GM20431 (cell line): Measurements from ENCODE around the gene CSPG5.

Experiments
- in situ Hi-C: fragments of 300-500 bp; cut with MseI, MboI; formaldehyde crosslinking; loops from one replicate; pipeline ENCODE4 v1.15.0; 2020; ENCODE audit warnings: low sequenced_read_pairs; ENCODE audit not compliant: unreplicated experiment

The CSPG5 gene

GRCh38 chr3:47542471-47543173, 36.0 kb downstream of the CSPG5 start:
- in situ Hi-C loops = no loop called here

- in situ Hi-C loops = no loop called here
Observed at GRCh38 chr3:47541583-47542108, 37.0 kb downstream of the CSPG5 start.

DNA sequence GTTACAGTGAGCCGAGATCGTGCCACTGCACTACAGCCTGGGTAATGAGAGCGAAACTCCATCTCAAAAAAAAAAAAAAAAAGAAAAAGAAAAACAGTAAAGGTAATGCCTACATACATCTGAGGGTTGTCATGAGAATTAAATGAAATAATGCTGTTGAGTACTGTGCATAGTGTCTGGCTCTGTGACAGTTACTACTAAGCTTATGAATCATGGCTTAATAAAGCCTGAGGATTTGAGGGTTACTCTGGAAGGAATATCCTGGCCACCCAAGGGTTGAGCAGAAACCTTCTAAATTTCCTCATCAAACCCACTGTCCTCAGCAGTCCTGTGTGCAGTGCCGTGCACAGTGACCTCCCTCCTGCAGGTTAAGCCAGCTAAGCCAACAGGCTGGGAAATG, 38.4 kb downstream of the CSPG5 start:
- in situ Hi-C loops = no loop called here

DNA sequence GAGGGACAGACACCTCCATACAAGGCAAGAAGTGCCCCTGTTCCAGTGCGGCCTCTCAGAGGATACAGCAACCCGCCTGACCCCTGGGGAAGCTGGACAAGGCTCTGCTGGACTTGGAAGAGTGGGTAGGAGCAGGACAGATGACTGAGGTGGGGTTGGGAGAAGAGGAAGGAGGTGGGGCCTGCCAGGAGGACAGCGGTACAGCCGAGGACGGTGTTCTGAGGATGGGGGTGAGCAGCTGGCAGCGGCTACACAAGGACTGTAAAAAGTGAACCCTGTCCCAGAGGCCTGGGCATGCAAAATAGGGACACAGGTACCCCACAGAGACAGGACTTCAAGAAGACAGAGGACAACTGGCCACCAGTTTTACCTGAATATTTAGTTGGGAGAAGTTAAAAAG, 41.7 kb downstream of the CSPG5 start:
- in situ Hi-C loops = no loop called here

- in situ Hi-C loops = no loop called here
Observed at GRCh38 chr3:47536221-47536891, 42.3 kb downstream of the CSPG5 start.

DNA sequence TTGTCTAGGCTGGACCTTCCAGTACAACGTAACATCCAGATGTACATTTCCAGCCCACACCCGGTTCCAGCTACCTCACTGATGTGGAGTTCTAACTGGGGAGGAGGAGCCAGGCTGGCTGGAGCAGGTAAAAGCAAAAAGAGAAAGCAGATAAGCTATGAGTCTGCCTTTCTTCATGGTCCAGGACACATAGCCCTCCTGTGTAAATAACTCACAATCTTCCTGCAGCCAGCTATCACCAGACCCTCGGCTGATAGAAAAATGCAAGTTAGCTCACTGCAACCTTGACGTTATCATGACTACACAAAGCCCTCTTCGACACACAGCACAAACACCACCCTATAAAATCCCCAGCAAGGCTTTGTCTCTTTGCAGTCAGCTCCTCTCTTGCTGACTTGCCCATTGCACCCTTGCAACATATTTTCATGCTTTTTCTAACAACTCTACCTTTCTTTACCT, 44.6 kb downstream of the CSPG5 start:
- in situ Hi-C loops = no loop called here

DNA sequence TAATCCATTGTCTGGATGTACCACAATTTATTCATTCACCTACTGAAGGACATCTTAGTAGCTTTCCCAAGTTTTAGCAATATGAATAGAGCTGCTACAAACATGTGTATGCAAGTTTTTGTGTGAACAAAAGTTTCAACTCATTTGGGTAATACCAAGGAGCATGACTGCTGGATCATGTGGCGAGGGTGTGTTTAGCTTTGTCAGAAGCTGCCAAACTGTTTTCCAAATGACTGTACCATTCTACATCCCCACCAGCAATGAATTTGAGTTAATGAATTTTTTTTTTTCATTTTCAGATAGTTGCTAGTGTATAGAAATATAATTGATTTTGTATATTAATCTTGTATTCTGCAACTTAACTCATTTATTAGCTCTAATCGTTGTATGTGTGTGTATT, 45.2 kb downstream of the CSPG5 start:
- in situ Hi-C loops = no loop called here

- in situ Hi-C loops = loop anchor here (10.0 kb wide), 1 partner anchor 267 kb away; no protein-coding TSS in a partner anchor
Observed at GRCh38 chr3:47527952-47528725, 50.5 kb downstream of the CSPG5 start.

- in situ Hi-C loops = loop anchor here (10.0 kb wide), 1 partner anchor 269 kb away; no protein-coding TSS in a partner anchor
Observed at GRCh38 chr3:47525617-47526016, 53.0 kb downstream of the CSPG5 start.

DNA sequence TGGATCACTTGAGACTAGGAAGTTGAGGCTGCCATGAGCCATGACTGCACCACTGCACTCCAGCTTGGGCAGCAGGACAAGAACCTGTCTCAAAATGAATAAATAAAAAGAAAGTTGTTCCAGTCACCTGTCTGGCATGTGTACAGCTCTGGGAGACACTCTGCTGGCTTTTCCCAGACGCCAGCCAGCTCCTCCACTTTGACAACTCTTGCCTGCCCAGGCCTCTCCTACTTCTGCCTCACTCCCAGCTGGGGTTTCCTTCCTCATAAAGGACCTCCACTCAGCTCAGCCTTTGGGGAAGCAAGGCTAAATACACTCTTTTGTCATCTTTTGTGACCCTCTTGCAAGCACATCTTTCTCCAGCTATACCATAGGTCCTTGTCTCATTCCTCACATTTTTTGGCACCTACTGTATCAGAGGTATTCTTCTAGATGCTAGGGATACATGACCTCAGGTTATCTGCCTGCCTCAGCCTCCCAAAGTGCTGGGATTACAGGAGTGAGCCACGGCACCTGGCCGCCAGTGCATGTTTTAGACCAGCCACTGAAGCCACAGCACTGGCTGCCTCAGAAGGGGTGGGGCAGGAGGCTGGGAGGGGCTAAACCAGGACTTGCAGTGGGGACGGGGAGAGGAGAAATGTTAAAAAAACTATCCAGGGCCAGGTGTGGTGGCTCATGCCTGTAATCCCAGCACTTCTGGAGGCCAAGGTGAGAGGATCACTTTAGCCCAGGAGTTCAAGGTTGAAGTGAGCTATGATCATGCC, 55.2 kb downstream of the CSPG5 start:
- in situ Hi-C loops = loop anchor here (10.0 to 25.0 kb wide), 2 partner anchors 271 to 639 kb away; no protein-coding TSS in a partner anchor

DNA sequence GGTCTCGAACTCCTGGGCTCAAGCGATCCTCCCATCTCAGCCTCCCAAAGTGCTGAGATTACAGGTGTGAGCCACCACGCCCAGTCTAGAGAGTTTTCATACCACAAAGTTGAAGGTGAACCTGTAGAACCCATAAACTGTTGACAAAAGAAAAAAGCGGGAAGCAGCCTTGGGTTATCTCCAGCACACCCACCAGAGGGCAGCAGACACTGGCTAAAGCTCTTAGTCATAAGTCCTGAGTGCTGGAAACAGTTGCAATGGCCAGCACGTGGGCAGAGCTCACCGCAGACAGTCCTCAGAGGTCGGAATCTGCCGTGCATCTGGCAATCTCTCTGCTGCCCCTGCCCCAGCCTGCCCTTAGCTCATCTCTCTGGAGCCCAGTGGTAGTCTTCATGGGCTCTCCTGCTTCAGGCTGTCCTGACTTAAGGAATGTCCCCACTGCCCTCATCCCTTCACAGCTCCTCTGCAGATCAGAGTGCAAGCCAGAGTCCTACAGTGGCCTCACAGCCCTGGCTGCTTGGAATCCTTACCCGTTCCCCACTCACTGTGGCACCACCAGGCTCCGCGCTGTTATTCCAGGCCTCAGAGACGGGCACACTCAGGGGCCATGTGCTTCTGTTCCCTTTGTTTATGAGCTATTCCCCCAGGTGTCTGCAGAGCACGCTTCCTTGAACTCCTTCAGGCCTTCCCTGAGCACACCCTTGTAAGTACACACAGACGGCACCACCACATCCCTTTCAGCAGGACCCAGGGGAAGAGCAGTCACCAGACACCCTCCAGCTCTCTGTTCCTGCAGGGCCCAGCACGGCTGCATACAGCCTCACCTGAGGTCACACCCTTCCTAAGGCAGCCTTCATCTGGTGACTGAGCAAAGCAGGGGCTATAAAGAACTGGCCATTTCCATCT, 56.3 kb downstream of the CSPG5 start:
- in situ Hi-C loops = loop anchor here (10.0 to 25.0 kb wide), 2 partner anchors 272 to 640 kb away; no protein-coding TSS in a partner anchor

DNA sequence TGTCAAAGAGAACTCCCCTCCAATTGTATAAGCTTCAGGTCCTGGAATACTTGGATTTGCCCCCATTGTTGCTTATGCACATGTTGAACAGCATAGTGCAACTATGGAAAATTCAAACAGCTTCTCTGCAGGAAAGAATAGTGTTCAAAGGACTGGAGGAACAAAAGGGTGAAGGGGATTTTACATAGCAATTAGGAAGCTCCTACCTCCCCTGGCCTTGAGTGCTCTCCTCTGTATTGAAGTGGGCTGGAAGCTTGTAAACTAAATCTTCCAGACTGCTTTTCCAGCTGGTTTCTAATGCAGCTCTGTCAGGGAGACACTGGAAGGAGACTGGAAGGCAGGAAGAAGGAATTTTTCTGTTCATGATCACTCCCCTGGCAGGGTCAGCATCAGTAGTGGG, 57.9 kb downstream of the CSPG5 start:
- in situ Hi-C loops = loop anchor here (10.0 to 25.0 kb wide), 2 partner anchors 274 to 642 kb away; no protein-coding TSS in a partner anchor

- in situ Hi-C loops = loop anchor here (25.0 kb wide), 1 partner anchor 644 kb away; no protein-coding TSS in a partner anchor
Observed at GRCh38 chr3:47517937-47518336, 60.7 kb downstream of the CSPG5 start.

DNA sequence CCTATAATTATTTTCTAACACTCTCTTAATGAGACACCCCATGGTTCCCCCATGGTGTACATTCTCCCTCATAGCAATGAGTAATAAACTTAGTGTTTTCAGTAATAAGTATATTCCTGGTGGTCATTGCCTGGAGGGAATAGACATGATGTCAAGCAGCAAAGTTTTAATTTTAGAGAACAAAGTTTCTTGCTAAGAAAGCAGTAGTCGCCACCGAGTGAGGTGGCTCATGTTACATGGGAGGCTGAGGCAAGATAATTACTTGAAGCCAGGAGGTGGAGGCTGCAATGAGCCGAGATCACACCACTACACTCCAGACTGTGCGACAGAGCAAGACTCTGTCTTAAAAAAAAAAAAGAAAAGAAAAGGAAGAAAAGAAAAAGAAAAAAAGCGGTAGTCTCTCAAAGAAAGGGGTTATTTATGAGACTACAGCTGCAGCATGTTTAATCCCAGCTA, 62.8 kb downstream of the CSPG5 start:
- in situ Hi-C loops = loop anchor here (25.0 kb wide), 1 partner anchor 646 kb away; no protein-coding TSS in a partner anchor

DNA sequence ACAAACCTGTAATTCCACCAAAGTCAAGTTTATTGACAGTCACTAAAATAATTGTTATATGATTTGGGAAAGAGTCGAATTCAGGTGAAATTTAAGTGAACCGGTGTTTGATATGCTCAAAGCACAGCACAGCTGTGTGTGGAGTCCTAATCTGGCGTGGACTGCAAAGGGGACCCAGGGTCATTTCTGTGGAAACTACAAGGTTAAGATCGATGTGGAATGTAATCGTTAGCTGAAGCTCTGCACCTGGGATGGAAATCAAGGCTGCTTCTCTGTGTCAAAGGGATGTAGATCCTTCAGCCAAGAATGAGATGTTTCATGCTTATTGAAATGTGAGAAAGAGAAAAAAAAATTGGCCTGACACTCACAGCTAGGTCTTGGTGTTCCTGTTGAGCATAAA, 63.6 kb downstream of the CSPG5 start:
- in situ Hi-C loops = loop anchor here (25.0 kb wide), 1 partner anchor 647 kb away; no protein-coding TSS in a partner anchor

- in situ Hi-C loops = loop anchor here (25.0 kb wide), 1 partner anchor 649 kb away; no protein-coding TSS in a partner anchor
Observed at GRCh38 chr3:47513125-47513929, 65.3 kb downstream of the CSPG5 start, which contains the start of gene ELP6. Gene ELP6 (minus strand): TSS chr3:47513712. CDS start chr3:47513590, 122 bp downstream.

DNA sequence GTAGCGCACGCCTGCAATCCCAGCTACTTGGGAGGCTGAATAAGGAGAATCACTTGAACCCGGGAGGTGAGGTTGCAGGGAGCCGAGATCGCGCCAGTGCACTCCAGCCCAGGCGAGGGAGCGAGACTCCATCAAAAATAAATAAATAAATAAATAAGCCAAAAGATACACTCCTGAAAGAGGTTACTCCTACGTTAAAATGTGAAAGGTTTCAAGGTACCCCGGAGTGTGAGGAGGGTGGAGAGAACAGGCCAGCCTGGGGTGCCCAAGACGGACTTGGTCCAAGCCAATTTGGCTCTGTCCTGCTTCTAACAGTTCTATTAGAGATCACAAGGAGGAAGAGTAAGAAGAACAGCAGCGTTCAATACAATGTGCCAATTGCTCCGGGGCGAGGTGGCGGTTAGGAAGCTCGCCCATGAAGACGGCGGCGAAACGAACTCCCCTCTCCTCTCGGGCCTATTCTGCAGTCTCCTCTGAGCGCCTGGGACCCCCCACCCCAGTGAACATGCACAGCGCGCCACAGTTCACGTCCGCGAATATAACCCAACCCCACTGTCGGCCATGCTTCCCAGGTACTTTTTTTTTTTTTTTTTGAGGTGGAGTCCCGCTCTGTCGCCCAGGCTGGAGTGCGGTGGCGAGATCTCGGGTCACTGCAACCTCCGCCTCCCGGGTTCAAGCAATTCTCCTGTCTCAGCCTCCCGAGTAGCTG, 66.1 kb downstream of the CSPG5 start:
- in situ Hi-C loops = loop anchor here (25.0 kb wide), 1 partner anchor 650 kb away; no protein-coding TSS in a partner anchor
